GM12891 (cell line): Measurements from ENCODE around the gene FANCC. TPM values are rescaled to one million over a fixed set of nuclear protein-coding genes. Genes with fewer than 3 reads are reported as not detected.

Experiments
- DNase-seq: peaks from one replicate; pipeline ENCODE4 v3.0.0; 2011; ENCODE audit warnings: low spot score; ENCODE audit not compliant: insufficient read length
- FAIRE-seq: peaks from 2 replicates; lab custom pipeline; 2011; peaks lifted over from hg19 to GRCh38; lab: Jason Lieb, UNC
- PAX5 ChIP-seq: IDR thresholded peaks from 2 replicates; pipeline ENCODE4 v1.6.1; 2011; ENCODE audit warnings: low read length, moderate library complexity, mild to moderate bottlenecking; ENCODE audit not compliant: insufficient read depth, severe bottlenecking
- POLR2A ChIP-seq: IDR thresholded peaks from 2 replicates; pipeline ENCODE4 v1.6.1; 2011; ENCODE audit warnings: low read depth, low read length, control low read depth
- POLR2AphosphoS5 ChIP-seq: IDR thresholded peaks from 2 replicates; pipeline ENCODE4 v1.6.1; 2011; ENCODE audit warnings: low read depth, low read length, control low read depth
- POU2F2 ChIP-seq: IDR thresholded peaks from 2 replicates; pipeline ENCODE4 v1.6.1; 2011; ENCODE audit warnings: low read depth, mild to moderate bottlenecking, control low read depth, low read length, moderate library complexity
- SPI1 ChIP-seq: IDR thresholded peaks from 2 replicates; pipeline ENCODE4 v1.6.1; 2011; ENCODE audit warnings: low read depth, low read length, control low read depth
- TAF1 ChIP-seq: IDR thresholded peaks from 2 replicates; pipeline ENCODE4 v1.6.1; 2011; ENCODE audit warnings: low read depth, low read length, control low read depth
- polyA plus RNA-seq: library from polyadenylated mRNA; unstranded; fragments of >200 nt; gene quantifications from one replicate; pipeline ENCODE4 v1.2.1, GENCODE V29; 2012; ENCODE audit warnings: low read depth, missing spikeins, inconsistent platforms; ENCODE audit not compliant: missing spikeins

FANCC gene
- 4.3 TPM for polyA plus RNA-seq

GRCh38 chr9:95317119-95317892 is at the start of gene FANCC:
Gene FANCC, minus strand, starts transcription at chr9:95317709. Its CDS starts 68,418 bp downstream, at chr9:95249291.
- FAIRE-seq (peak; percentile 77), DNase-seq (peak; percentile 82)
- peak; percentile 30; the same call in 1 of the 2 replicates for TF ChIP-seq TAF1
- peak; percentile 6 for TF ChIP-seq PAX5
- TF ChIP-seq POLR2AphosphoS5: peak; percentile 16
- no peak for TF ChIP-seq POU2F2
- TF ChIP-seq POLR2A: peak; percentile 71
- TF ChIP-seq SPI1: no peak

DNA sequence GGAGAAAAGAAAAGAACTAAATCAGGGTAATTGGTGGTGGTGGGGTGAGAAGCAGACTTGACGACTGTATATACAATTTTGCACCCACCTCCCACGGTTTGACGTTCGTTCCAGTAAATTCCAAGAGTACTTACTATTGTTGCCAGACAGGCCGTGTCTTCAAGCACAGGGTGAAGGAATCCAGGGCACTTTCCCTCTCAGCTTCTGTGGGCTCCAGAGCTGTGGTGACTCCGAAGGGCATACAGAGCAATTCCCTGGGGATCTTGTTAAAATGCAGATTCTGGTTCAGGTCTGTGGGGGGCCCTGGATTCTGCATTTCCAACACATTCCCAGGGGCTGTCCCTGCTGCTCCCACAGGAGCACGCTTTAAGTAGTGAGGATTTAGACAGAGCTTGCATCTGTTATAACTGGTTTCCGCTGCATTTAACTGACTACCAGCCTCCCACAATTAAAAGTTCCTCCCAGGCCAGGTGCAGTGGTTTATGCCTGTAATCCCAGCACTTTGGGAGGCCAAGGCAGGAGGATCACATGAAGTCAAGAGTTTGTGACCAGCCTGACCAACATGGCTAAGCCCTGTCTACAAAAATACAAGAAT is 49.3 kb upstream of the FANCC start:
- DNase-seq (no peak), FAIRE-seq (no peak)
- TF ChIP-seq POLR2AphosphoS5 (no peak), POLR2A (no peak), TAF1 (no peak), SPI1 (no peak), PAX5 (no peak), POU2F2 (no peak)

GRCh38 chr9:95365766-95366165 is 48.3 kb upstream of the FANCC start:
- TF ChIP-seq POU2F2: no peak
- no peak for TF ChIP-seq PAX5
- TF ChIP-seq TAF1: no peak
- TF ChIP-seq POLR2AphosphoS5: no peak
- TF ChIP-seq SPI1: no peak
- no peak for TF ChIP-seq POLR2A
- DNase-seq (no peak), FAIRE-seq (no peak)

- no peak for FAIRE-seq
Measured at GRCh38 chr9:95363051-95363841, 45.7 kb upstream of the FANCC start.

DNA sequence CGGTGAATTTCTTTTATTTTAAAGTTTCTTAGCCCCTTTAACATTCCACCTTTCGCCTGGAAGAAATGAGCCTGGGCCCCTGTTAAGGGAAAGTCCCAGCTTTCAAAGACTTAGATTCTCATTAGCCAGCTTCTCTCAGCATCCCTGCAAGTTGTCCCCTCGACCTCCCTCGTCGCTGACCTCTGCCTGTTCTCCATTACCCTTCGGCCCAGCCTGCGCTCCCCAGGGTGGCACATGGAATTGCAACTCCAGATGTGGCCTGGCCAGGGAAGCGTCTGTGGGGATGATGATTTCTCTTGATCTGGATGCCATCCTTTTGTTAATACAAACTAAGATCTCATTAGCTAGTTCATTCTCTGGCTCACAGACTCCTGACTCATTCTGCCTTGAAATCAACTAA is 43.4 kb upstream of the FANCC start:
- FAIRE-seq (no peak), DNase-seq (no peak)
- TF ChIP-seq POU2F2: no peak
- TF ChIP-seq PAX5: no peak
- TF ChIP-seq TAF1: no peak
- TF ChIP-seq POLR2AphosphoS5: no peak
- no peak for TF ChIP-seq SPI1
- TF ChIP-seq POLR2A: no peak

More at GRCh38 chr9:95363051-95363841, 45.7 kb upstream of the FANCC start:
- no peak for DNase-seq
- no peak for TF ChIP-seq TAF1
- TF ChIP-seq POLR2AphosphoS5: no peak
- TF ChIP-seq POLR2A: no peak
- TF ChIP-seq SPI1: no peak
- TF ChIP-seq PAX5: no peak
- no peak for TF ChIP-seq POU2F2

DNA sequence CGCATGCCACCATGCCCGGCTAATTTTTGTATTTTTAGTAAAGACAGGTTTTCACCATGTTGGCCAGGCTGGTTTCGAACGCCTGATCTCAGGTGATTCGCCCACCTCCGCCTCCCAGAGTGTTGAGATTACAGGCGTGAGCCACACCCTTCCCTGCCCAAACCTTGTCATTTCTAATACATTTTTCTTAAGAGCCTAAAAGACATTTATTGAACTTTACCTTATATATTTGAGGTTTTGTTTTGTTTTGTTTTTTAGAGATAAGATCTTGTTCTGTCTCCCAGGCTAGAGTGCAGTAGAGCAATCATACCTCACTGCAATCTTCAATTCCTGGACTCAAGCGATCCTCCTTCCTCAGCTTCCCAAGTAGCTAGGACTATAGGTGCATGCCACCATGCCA is 39.8 kb upstream of the FANCC start:
- no peak for FAIRE-seq
- no peak for DNase-seq
- TF ChIP-seq SPI1 (no peak), POU2F2 (no peak), POLR2A (no peak), TAF1 (no peak), PAX5 (no peak), POLR2AphosphoS5 (no peak)

GRCh38 chr9:95355500-95355899 is 38.0 kb upstream of the FANCC start:
- no peak for DNase-seq
- FAIRE-seq: no peak
- TF ChIP-seq PAX5: no peak
- no peak for TF ChIP-seq POLR2A
- no peak for TF ChIP-seq TAF1
- TF ChIP-seq SPI1: no peak
- TF ChIP-seq POLR2AphosphoS5: no peak

DNA sequence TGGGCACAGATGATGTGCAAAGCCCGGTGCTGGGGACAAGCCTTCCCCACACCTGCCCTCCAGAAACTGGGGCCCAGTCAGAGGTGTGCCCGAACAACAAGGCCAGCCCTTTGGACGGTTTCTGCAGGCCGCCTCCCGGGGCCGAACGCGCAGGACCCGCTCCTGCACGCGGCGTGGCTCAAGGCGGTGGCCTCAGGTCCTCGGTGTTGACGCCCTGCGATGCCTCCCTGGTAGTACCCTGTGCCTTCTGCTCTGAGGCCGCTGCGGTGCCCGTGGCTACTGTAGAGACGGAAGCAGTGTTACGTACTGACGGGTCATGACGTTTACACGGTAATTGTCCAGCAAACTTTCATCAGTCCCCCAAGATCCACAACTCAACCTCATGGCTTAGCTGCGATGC is 33.5 kb upstream of the FANCC start:
- FAIRE-seq (no peak), DNase-seq (no peak)
- TF ChIP-seq SPI1 (no peak), PAX5 (no peak), POLR2AphosphoS5 (no peak), POU2F2 (no peak), TAF1 (no peak), POLR2A (no peak)

GRCh38 chr9:95350266-95350665 is 32.8 kb upstream of the FANCC start:
- DNase-seq (no peak), FAIRE-seq (no peak)
- TF ChIP-seq SPI1 (no peak), PAX5 (no peak), POU2F2 (no peak), TAF1 (no peak), POLR2A (no peak), POLR2AphosphoS5 (no peak)
